CD14-positive monocyte (primary cell): Measurements from ENCODE around the gene SUFU. TPM values are rescaled to one million over a fixed set of nuclear protein-coding genes. Genes with fewer than 3 reads are reported as not detected.

Experiments
- DNase-seq, 3 donors: peaks; one replicate each; pipeline ENCODE4 v3.0.0-alpha.2; 2011 to 2022
- H2AFZ ChIP-seq: 2 replicates; pipeline ENCODE4 v1.6.0; 2012; ENCODE audit warnings: mild to moderate bottlenecking, low read depth, low read length, inconsistent platforms; ENCODE audit not compliant: insufficient read depth, poor library complexity, severe bottlenecking
- H3K27ac ChIP-seq, 2 donors: 1 replicate in 1 of 2; 2 replicates in 1 of 2; pipeline ENCODE4 v1.5.1; 2012 to 2013; ENCODE audit warnings: low read length in 2 of 2, control low read depth in 1 of 2, inconsistent platforms in 1 of 2, low read depth in 1 of 2, mild to moderate bottlenecking in 1 of 2
- H3K27me3 ChIP-seq, 2 donors: one replicate each; pipeline versions ENCODE4 v1.6.0 to v1.6.1; 2011 to 2013; ENCODE audit warnings: low read length in 2 of 2; ENCODE audit not compliant: control insufficient read depth in 2 of 2, insufficient read depth in 2 of 2
- H3K36me3 ChIP-seq, 2 donors: replicated peaks in 1 of 2; 1 replicate in 1 of 2; 2 replicates in 1 of 2; pipeline versions ENCODE4 v1.5.1 to v1.6.1; 2012 to 2013; ENCODE audit warnings: low read length in 2 of 2, control low read depth in 1 of 2, inconsistent platforms in 1 of 2, mild to moderate bottlenecking in 1 of 2; ENCODE audit not compliant: insufficient read depth in 2 of 2, control insufficient read depth in 1 of 2
- H3K4me1 ChIP-seq, 2 donors: 1 replicate in 1 of 2; 2 replicates in 1 of 2; pipeline versions ENCODE4 v1.5.1 to v1.6.1; 2012 to 2013; ENCODE audit warnings: low read length in 2 of 2, control low read depth in 1 of 2, inconsistent platforms in 1 of 2, mild to moderate bottlenecking in 1 of 2, moderate library complexity in 1 of 2; ENCODE audit not compliant: insufficient read depth in 2 of 2, control insufficient read depth in 1 of 2
- H3K4me2 ChIP-seq: replicated peaks from 2 replicates; pipeline ENCODE3; 2012; ENCODE audit warnings: low read length, moderate library complexity, mild to moderate bottlenecking; ENCODE audit not compliant: poor library complexity, severe bottlenecking; ENCODE audit errors: extremely low read depth
- H3K4me3 ChIP-seq, 3 experiments: fragments of 200-600 bp in 1 of 3; sonication (generic) in 1 of 3; replicated peaks in 1 of 3; 1 replicate in 2 of 3; 2 replicates in 1 of 3; pipeline ENCODE4 v1.5.1; 2011 to 2013; ENCODE audit warnings: low read length in 3 of 3, mild to moderate bottlenecking in 3 of 3, control low read depth in 2 of 3, low read depth in 2 of 3, inconsistent platforms in 1 of 3, moderate library complexity in 1 of 3
- H3K79me2 ChIP-seq: 2 replicates; pipeline ENCODE4 v1.6.0; 2012; ENCODE audit warnings: mild to moderate bottlenecking, control low read depth, inconsistent platforms, low read length, moderate library complexity; ENCODE audit not compliant: insufficient read depth
- H3K9ac ChIP-seq: 2 replicates; pipeline ENCODE4 v1.6.0; 2017; ENCODE audit warnings: low read length, mild to moderate bottlenecking; ENCODE audit not compliant: insufficient read depth, poor library complexity, severe bottlenecking
- H3K9me3 ChIP-seq, 2 donors: replicated peaks in 1 of 2; 1 replicate in 1 of 2; 2 replicates in 1 of 2; pipeline versions ENCODE4 v1.5.1 to v1.6.1; 2012 to 2013; ENCODE audit warnings: low read length in 2 of 2, control low read depth in 1 of 2; ENCODE audit not compliant: control insufficient read depth in 1 of 2, insufficient read depth in 1 of 2
- H4K20me1 ChIP-seq: 2 replicates; pipeline ENCODE4 v1.6.0; 2012; ENCODE audit warnings: mild to moderate bottlenecking, low read length, control low read depth, moderate library complexity; ENCODE audit not compliant: insufficient read depth
- H3K27ac Mint-ChIP-seq, 7 donors: one replicate each; pipeline ENCODE4 v1.8.0; 2020; ENCODE audit warnings: mild to moderate bottlenecking in 7 of 7, mixed read lengths in 7 of 7, moderate library complexity in 6 of 7, inconsistent platforms in 2 of 7
- H3K27me3 Mint-ChIP-seq, 3 donors: one replicate each; pipeline ENCODE4 v1.8.0; 2021 to 2022; ENCODE audit warnings: low read depth in 3 of 3, mild to moderate bottlenecking in 3 of 3, mixed read lengths in 3 of 3, moderate library complexity in 3 of 3, inconsistent platforms in 1 of 3
- H3K36me3 Mint-ChIP-seq, 2 donors: one replicate each; pipeline ENCODE4 v1.8.0; 2020; ENCODE audit warnings: mixed read lengths in 2 of 2, inconsistent platforms in 1 of 2, mild to moderate bottlenecking in 1 of 2
- H3K4me1 Mint-ChIP-seq: one replicate; pipeline ENCODE4 v1.8.0; 2020; ENCODE audit warnings: mild to moderate bottlenecking, mixed read lengths
- H3K4me3 Mint-ChIP-seq, 2 donors: one replicate each; pipeline ENCODE4 v1.8.0; 2020; ENCODE audit warnings: mild to moderate bottlenecking in 2 of 2, mixed read lengths in 2 of 2, moderate library complexity in 1 of 2
- H3K9me3 Mint-ChIP-seq, 7 donors: one replicate each; pipeline ENCODE4 v1.8.0; 2020 to 2022; ENCODE audit warnings: mixed read lengths in 7 of 7, mild to moderate bottlenecking in 6 of 7, moderate library complexity in 6 of 7, inconsistent platforms in 2 of 7
- WGBS: methylation state at CpG from one replicate; pipeline ENCODE4 v1.1.5; 2013; ENCODE audit warnings: missing lambda C conversion rate; ENCODE audit not compliant: insufficient coverage; 5-methylcytosine and 5-hydroxymethylcytosine counted together
- intact Hi-C, 2 donors: fragments of 100-400 bp; cut with micrococcal nuclease; formaldehyde crosslinking; loops; one replicate each; pipeline versions ENCODE4 v1.15.0 to v1.15.1; 2023
- polyA plus RNA-seq, 3 donors: library from polyadenylated mRNA; depleted of rRNA in 1 of 3; unstranded in 2 of 3; stranded (reverse) in 1 of 3; fragments of 300-500 nt in 2 of 3; fragments of >200 nt in 1 of 3; fragmentation: Illumina TruSeq in 2 of 3; gene quantifications; 1 replicate in 2 of 3; 2 replicates in 1 of 3; pipeline ENCODE4 v1.2.3, GENCODE V29; 2012 to 2021
- TF ChIP-seq, protein P1 (sequence below): fragments of 200-600 bp; IDR thresholded peaks from one replicate; pipeline ENCODE4 v1.8.0; 2022; ENCODE audit warnings: antibody characterized with exemption, mild to moderate bottlenecking

SUFU gene
- polyA plus RNA-seq, 3 donors: 3.2 to 10.0 (median 5.7) TPM

DNA sequence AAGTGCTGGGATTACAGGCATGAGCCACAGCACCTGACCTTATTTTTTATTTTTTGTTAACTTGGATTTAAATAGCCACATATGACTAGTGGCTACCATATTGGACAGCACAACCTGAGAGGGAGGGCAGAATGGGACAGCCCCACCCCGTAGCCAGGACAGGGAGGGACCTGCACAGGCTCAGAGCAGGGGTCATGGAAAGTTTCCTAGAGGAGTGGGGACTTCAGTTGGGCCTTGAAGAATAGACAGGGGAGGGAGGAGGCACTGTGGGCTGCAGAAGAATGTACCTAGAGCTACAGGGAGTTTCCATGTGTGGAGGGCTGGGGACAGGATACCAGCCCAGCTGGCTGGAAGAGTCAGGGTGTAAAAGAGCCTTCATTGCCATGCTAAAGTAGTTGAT, 149.3 kb downstream of the SUFU start:
- no peaks in the 10 kb centered on the region for H3K9me3 ChIP-seq
- TF ChIP-seq, protein P1, sequence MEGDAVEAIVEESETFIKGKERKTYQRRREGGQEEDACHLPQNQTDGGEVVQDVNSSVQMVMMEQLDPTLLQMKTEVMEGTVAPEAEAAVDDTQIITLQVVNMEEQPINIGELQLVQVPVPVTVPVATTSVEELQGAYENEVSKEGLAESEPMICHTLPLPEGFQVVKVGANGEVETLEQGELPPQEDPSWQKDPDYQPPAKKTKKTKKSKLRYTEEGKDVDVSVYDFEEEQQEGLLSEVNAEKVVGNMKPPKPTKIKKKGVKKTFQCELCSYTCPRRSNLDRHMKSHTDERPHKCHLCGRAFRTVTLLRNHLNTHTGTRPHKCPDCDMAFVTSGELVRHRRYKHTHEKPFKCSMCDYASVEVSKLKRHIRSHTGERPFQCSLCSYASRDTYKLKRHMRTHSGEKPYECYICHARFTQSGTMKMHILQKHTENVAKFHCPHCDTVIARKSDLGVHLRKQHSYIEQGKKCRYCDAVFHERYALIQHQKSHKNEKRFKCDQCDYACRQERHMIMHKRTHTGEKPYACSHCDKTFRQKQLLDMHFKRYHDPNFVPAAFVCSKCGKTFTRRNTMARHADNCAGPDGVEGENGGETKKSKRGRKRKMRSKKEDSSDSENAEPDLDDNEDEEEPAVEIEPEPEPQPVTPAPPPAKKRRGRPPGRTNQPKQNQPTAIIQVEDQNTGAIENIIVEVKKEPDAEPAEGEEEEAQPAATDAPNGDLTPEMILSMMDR: no peak
- Mint-ChIP-seq H3K4me3 (no peak overlapping the region), H3K27ac (peak overlapping the region; percentile 10 to 95 (median 94)), H3K36me3 (peaks cover 64 to 88% of the 10 kb centered on the region in 2 donors), H3K27me3 (peaks cover 0 to 3% (median 0%) of the 10 kb centered on the region in 3 donors), H3K4me1 (peaks cover 75% of the 10 kb centered on the region), H3K9me3 (no peaks in the 10 kb centered on the region)
- no peak overlapping the region for H3K9ac ChIP-seq
- H4K20me1 ChIP-seq: peaks cover 100% of the 10 kb centered on the region
- peaks cover 88% of the 10 kb centered on the region for H3K79me2 ChIP-seq
- peaks cover 66 to 79% of the 10 kb centered on the region in 2 donors for H3K4me1 ChIP-seq
- H3K27ac ChIP-seq: peak overlapping the region; percentile 84 to 99
- H2AFZ ChIP-seq: no peak overlapping the region
- no peak for DNase-seq
- H3K4me2 ChIP-seq: peak overlapping the region; percentile 89
- no peaks in the 10 kb centered on the region for H3K27me3 ChIP-seq
- intact Hi-C loops: no loop called here
- H3K36me3 ChIP-seq: peaks cover 62 to 69% of the 10 kb centered on the region in 2 donors
- WGBS: 100% methylated on average over 1 of the region's 1 CpG
- no peak overlapping the region for H3K4me3 ChIP-seq

GRCh38 chr10:102654566-102654965, 150.8 kb downstream of the SUFU start:
- Histone ChIP-seq H3K9me3 (no peaks in the 10 kb centered on the region), H3K36me3 (peaks cover 65 to 78% of the 10 kb centered on the region in 2 donors), H3K79me2 (peaks cover 77% of the 10 kb centered on the region), H3K27me3 (no peaks in the 10 kb centered on the region), H3K4me3 (no peak overlapping the region), H3K9ac (no peak overlapping the region), H3K4me1 (peaks cover 53 to 72% of the 10 kb centered on the region in 2 donors), H2AFZ (no peak overlapping the region), H3K27ac (no peak overlapping the region), H4K20me1 (peaks cover 99% of the 10 kb centered on the region), H3K4me2 (no peak overlapping the region)
- intact Hi-C loops: no loop called here
- Mint-ChIP-seq H3K36me3 (peaks cover 61 to 90% of the 10 kb centered on the region in 2 donors), H3K9me3 (no peaks in the 10 kb centered on the region), H3K27me3 (peaks cover 0 to 1% (median 0%) of the 10 kb centered on the region in 3 donors), H3K4me3 (no peak overlapping the region), H3K27ac (peak overlapping the region in 4 of 7 donors; percentile 12 to 76 (median 60)), H3K4me1 (peaks cover 66% of the 10 kb centered on the region)
- WGBS: 100% methylated on average over 5 of the region's 7 CpGs
- TF ChIP-seq, protein P1: no peak
- DNase-seq: no peak
